Neural progenitor cell (in vitro differentiated cells): ENCODE results near the gene KIAA0040. TPM values are rescaled to one million over a fixed set of nuclear protein-coding genes. Genes with fewer than 3 reads are reported as not detected.

ENCODE experiments used
- DNase-seq: peaks from one replicate; pipeline ENCODE4 v3.0.0-alpha.2; 2016; ENCODE audit warnings: low spot score
- H2AFZ ChIP-seq: fragments of 200-600 bp; sonication (generic); replicated peaks from 2 replicates; pipeline ENCODE4 v1.6.1; 2016; ENCODE audit warnings: antibody characterized with exemption
- H3F3A ChIP-seq: fragments of 200-600 bp; sonication (generic); 2 replicates; pipeline ENCODE4 v1.6.1; 2016; ENCODE audit warnings: antibody characterized with exemption, low read depth
- H3K27ac ChIP-seq: fragments of 200-600 bp; sonication (generic); 2 replicates; pipeline ENCODE4 v1.5.1; 2016; ENCODE audit warnings: mild to moderate bottlenecking
- H3K27me3 ChIP-seq: fragments of 200-600 bp; sonication (generic); 2 replicates; pipeline ENCODE4 v1.6.1; 2016; ENCODE audit warnings: mild to moderate bottlenecking, moderate library complexity
- H3K36me3 ChIP-seq: fragments of 200-600 bp; sonication (generic); 2 replicates; pipeline ENCODE4 v1.5.1; 2016
- H3K4me1 ChIP-seq: fragments of 200-600 bp; sonication (generic); 2 replicates; pipeline ENCODE4 v1.6.1; 2016; ENCODE audit warnings: mixed run types
- H3K4me2 ChIP-seq: fragments of 200-600 bp; sonication (generic); 2 replicates; pipeline ENCODE4 v1.6.1; 2016
- H3K4me3 ChIP-seq: fragments of 200-600 bp; sonication (generic); 2 replicates; pipeline ENCODE4 v1.5.1; 2016
- H3K79me2 ChIP-seq: fragments of 200-600 bp; sonication (generic); 2 replicates; pipeline ENCODE4 v1.6.1; 2016; ENCODE audit warnings: low read depth
- H3K9ac ChIP-seq: fragments of 200-600 bp; sonication (generic); 2 replicates; pipeline ENCODE4 v1.6.1; 2016
- H3K9me3 ChIP-seq: fragments of 200-600 bp; sonication (generic); 2 replicates; pipeline ENCODE4 v1.5.1; 2016; ENCODE audit warnings: low read depth
- H4K20me1 ChIP-seq: fragments of 200-600 bp; sonication (generic); 2 replicates; pipeline ENCODE4 v1.6.1; 2016; ENCODE audit warnings: low read depth
- H3K27ac Mint-ChIP-seq: 3 replicates; pipeline ENCODE4 v1.8.0; 2021; ENCODE audit warnings: mixed read lengths
- H3K27me3 Mint-ChIP-seq: 2 replicates; pipeline ENCODE4 v1.8.0; 2022; ENCODE audit warnings: low read depth, mild to moderate bottlenecking, inconsistent platforms, moderate library complexity, mixed read lengths; ENCODE audit not compliant: insufficient read depth
- H3K36me3 Mint-ChIP-seq: 3 replicates; pipeline ENCODE4 v1.8.0; 2021; ENCODE audit warnings: mixed read lengths
- H3K4me1 Mint-ChIP-seq: 3 replicates; pipeline ENCODE4 v1.8.0; 2021; ENCODE audit warnings: mixed read lengths
- H3K4me3 Mint-ChIP-seq: 3 replicates; pipeline ENCODE4 v1.8.0; 2021; ENCODE audit warnings: mild to moderate bottlenecking, moderate library complexity, mixed read lengths
- H3K9me3 Mint-ChIP-seq: 3 replicates; pipeline ENCODE4 v1.8.0; 2020; ENCODE audit warnings: mixed read lengths
- EZH2 ChIP-seq: fragments of 200-600 bp; sonication (generic); IDR thresholded peaks from 2 replicates; pipeline ENCODE4 v1.6.1; 2017; ENCODE audit warnings: antibody characterized with exemption, mild to moderate bottlenecking, moderate library complexity
- EZH2phosphoT487 ChIP-seq: fragments of 200-600 bp; sonication (generic); IDR thresholded peaks from 2 replicates; pipeline ENCODE4 v1.6.1; 2017; ENCODE audit warnings: antibody characterized with exemption
- total RNA-seq: library from RNA; depleted of rRNA; stranded (reverse); fragments of >200 nt; gene quantifications from 2 replicates; pipeline ENCODE4 v1.2.3, GENCODE V29; 2015; ENCODE audit warnings: low replicate concordance
- TF ChIP-seq, protein P1 (sequence below): fragments of 200-600 bp; sonication (generic); IDR thresholded peaks from 2 replicates; pipeline ENCODE4 v1.5.1; 2017; ENCODE audit warnings: antibody characterized with exemption, mild to moderate bottlenecking

The KIAA0040 gene
- total RNA-seq, 1 donor from 2014 or later = not detected

DNA sequence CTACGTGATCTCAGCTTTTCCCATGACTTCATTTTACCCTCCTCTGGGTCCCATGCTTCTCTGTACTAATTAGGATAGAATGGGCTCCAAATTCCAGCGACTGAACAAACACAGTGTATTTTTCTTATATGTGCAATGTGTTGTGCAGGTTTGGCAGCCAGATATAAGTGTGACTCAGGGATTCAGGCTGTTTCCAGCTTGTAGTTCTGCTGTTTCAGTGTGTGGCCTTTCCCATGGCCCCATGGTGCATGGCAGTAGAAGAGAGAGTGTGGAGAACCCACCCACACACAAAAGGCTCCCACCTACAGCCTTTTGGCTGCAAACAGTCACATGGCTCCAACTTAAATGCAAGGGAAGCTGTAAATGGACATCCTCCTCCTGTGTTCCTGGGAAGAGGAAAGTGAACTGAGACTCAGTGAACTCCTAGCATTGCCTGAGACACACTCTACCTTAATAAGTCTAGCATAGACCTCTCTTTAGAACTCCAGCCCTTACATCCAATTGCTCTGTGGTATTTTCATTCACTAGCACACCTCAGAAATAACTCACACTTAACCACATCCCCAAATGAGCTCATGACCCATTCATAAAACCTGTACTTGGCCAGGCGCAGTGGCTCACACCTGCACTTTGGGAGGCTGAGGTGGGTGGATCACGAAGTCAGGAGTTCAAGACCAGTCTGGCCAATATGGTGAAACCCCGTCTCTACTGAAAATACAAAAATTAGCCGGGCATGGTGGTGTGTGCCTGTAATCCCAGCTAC lies 58.7 kb downstream of the KIAA0040 start:
- Histone ChIP-seq H2AFZ (no peak overlapping the region), H4K20me1 (peaks cover 9% of the 10 kb centered on the region), H3K9ac (no peak overlapping the region), H3K79me2 (no peaks in the 10 kb centered on the region), H3F3A (peaks cover 23% of the 10 kb centered on the region), H3K27ac (no peak overlapping the region), H3K4me2 (no peak overlapping the region), H3K4me3 (no peak overlapping the region), H3K27me3 (peaks cover 66% of the 10 kb centered on the region), H3K4me1 (peaks cover 18% of the 10 kb centered on the region), H3K36me3 (no peaks in the 10 kb centered on the region), H3K9me3 (no peaks in the 10 kb centered on the region)
- DNase-seq = no peak
- H3K36me3 Mint-ChIP-seq = no peaks in the 10 kb centered on the region
- H3K27me3 Mint-ChIP-seq = peaks cover 9% of the 10 kb centered on the region
- no peaks in the 10 kb centered on the region for H3K9me3 Mint-ChIP-seq
- H3K27ac Mint-ChIP-seq = no peak overlapping the region
- no peak for TF ChIP-seq EZH2phosphoT487
- no peak for TF ChIP-seq EZH2
- TF ChIP-seq, protein P1, sequence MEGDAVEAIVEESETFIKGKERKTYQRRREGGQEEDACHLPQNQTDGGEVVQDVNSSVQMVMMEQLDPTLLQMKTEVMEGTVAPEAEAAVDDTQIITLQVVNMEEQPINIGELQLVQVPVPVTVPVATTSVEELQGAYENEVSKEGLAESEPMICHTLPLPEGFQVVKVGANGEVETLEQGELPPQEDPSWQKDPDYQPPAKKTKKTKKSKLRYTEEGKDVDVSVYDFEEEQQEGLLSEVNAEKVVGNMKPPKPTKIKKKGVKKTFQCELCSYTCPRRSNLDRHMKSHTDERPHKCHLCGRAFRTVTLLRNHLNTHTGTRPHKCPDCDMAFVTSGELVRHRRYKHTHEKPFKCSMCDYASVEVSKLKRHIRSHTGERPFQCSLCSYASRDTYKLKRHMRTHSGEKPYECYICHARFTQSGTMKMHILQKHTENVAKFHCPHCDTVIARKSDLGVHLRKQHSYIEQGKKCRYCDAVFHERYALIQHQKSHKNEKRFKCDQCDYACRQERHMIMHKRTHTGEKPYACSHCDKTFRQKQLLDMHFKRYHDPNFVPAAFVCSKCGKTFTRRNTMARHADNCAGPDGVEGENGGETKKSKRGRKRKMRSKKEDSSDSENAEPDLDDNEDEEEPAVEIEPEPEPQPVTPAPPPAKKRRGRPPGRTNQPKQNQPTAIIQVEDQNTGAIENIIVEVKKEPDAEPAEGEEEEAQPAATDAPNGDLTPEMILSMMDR = no peak
- H3K4me3 Mint-ChIP-seq = no peak overlapping the region
- peaks cover 18% of the 10 kb centered on the region for H3K4me1 Mint-ChIP-seq

DNA sequence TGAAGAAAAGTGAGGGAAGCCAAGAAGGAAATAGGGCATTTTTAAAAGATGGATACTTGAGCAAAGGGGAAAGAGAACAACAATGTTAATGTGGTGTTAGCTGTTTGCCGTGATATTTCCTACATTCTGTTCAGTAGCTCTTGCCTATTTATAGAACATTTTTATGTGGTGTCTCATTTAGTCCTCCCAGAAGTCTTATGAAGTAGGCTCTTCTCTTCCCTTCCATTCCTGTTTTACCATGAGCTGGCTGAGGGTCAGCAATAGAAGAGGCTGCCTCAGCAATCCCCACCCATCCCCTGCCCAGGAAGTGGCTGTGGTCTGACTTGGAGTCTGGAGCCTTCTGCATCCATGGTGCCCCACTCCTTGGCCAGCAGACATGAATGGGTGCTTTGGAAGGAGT lies 60.1 kb downstream of the KIAA0040 start:
- no peak for TF ChIP-seq EZH2
- TF ChIP-seq EZH2phosphoT487 = no peak
- TF ChIP-seq, protein P1 = no peak
- no peaks in the 10 kb centered on the region for H3K9me3 Mint-ChIP-seq
- Histone ChIP-seq H3F3A (peaks cover 23% of the 10 kb centered on the region), H2AFZ (no peak overlapping the region), H3K79me2 (no peaks in the 10 kb centered on the region), H4K20me1 (peaks cover 9% of the 10 kb centered on the region), H3K4me2 (no peak overlapping the region), H3K27ac (no peak overlapping the region), H3K27me3 (peaks cover 81% of the 10 kb centered on the region), H3K9me3 (no peaks in the 10 kb centered on the region), H3K36me3 (no peaks in the 10 kb centered on the region), H3K4me3 (no peak overlapping the region), H3K4me1 (peaks cover 18% of the 10 kb centered on the region), H3K9ac (no peak overlapping the region)
- H3K4me3 Mint-ChIP-seq = no peak overlapping the region
- H3K4me1 Mint-ChIP-seq = peaks cover 18% of the 10 kb centered on the region
- H3K36me3 Mint-ChIP-seq = no peaks in the 10 kb centered on the region
- H3K27me3 Mint-ChIP-seq = peaks cover 9% of the 10 kb centered on the region
- H3K27ac Mint-ChIP-seq = no peak overlapping the region
- no peak for DNase-seq

DNA sequence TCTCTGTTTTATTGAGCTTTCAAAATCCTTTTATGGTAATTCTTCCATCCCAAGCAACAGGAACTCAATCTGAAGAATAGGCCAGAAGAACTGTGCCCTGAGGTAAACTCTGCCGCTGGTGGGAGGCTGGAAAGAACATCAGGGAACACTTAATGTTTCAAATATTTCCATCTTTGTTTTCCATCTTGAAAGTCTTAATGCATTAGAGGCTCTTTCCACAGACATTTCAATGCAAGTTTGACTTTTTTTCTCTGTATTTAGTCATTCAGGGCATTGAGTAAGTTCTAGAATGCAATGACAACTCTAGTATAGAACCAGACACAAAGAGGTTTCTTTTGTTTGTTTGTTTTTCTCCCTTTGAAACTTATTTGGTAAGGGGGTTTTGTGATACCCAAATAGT lies 61.5 kb downstream of the KIAA0040 start:
- peaks cover 9% of the 10 kb centered on the region for H4K20me1 ChIP-seq
- no peak overlapping the region for H3K4me2 ChIP-seq
- H3K9ac ChIP-seq = no peak overlapping the region
- peaks cover 89% of the 10 kb centered on the region for H3K27me3 ChIP-seq
- DNase-seq = no peak
- Mint-ChIP-seq H3K4me1 (peaks cover 16% of the 10 kb centered on the region), H3K27me3 (peaks cover 4% of the 10 kb centered on the region), H3K27ac (no peak overlapping the region), H3K36me3 (no peaks in the 10 kb centered on the region), H3K4me3 (no peak overlapping the region), H3K9me3 (no peaks in the 10 kb centered on the region)
- no peak overlapping the region for H3K4me3 ChIP-seq
- peaks cover 23% of the 10 kb centered on the region for H3F3A ChIP-seq
- H3K79me2 ChIP-seq = no peaks in the 10 kb centered on the region
- TF ChIP-seq, protein P1 = no peak
- TF ChIP-seq EZH2 (no peak), EZH2phosphoT487 (no peak)
- no peaks in the 10 kb centered on the region for H3K9me3 ChIP-seq
- no peaks in the 10 kb centered on the region for H3K36me3 ChIP-seq
- no peak overlapping the region for H3K27ac ChIP-seq
- H3K4me1 ChIP-seq = peaks cover 18% of the 10 kb centered on the region
- no peak overlapping the region for H2AFZ ChIP-seq
